ENCODE data around the gene PPM1N. TPM values are rescaled to one million over a fixed set of nuclear protein-coding genes. Genes with fewer than 3 reads are reported as not detected.

The PPM1N gene
- total RNA-seq, 1 donor from 2014 or later, result 0.19 TPM

- H3K36me3 ChIP-seq, result no peaks in the 10 kb centered on the region
- intact Hi-C loops (cut with micrococcal nuclease), result no loop called here
- H3K27ac ChIP-seq (replicated peaks), result no peak overlapping the region
- H3K4me3 ChIP-seq, result no peak overlapping the region
- H3K9me3 ChIP-seq (replicated peaks), result no peaks in the 10 kb centered on the region
- peaks cover 33% of the 10 kb centered on the region for H3K4me1 ChIP-seq
- DNase-seq, result no peak
- TF ChIP-seq, protein P1, sequence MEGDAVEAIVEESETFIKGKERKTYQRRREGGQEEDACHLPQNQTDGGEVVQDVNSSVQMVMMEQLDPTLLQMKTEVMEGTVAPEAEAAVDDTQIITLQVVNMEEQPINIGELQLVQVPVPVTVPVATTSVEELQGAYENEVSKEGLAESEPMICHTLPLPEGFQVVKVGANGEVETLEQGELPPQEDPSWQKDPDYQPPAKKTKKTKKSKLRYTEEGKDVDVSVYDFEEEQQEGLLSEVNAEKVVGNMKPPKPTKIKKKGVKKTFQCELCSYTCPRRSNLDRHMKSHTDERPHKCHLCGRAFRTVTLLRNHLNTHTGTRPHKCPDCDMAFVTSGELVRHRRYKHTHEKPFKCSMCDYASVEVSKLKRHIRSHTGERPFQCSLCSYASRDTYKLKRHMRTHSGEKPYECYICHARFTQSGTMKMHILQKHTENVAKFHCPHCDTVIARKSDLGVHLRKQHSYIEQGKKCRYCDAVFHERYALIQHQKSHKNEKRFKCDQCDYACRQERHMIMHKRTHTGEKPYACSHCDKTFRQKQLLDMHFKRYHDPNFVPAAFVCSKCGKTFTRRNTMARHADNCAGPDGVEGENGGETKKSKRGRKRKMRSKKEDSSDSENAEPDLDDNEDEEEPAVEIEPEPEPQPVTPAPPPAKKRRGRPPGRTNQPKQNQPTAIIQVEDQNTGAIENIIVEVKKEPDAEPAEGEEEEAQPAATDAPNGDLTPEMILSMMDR (IDR thresholded peaks at IDR 0.05; ENCODE audit: borderline replicate concordance), result no peak
- peaks cover 31% of the 10 kb centered on the region for H3K27me3 ChIP-seq (ENCODE audit: low read depth)
Measured at GRCh38 chr19:45474606-45475521, 23.4 kb upstream of the PPM1N start.

- intact Hi-C loops (cut with micrococcal nuclease), result no loop called here
- Histone ChIP-seq H3K36me3 (no peaks in the 10 kb centered on the region), H3K9me3 (replicated peaks) (no peaks in the 10 kb centered on the region), H3K27ac (replicated peaks) (no peak overlapping the region), H3K4me1 (peaks cover 27% of the 10 kb centered on the region), H3K4me3 (no peak overlapping the region), H3K27me3 (ENCODE audit: low read depth) (peaks cover 31% of the 10 kb centered on the region)
- TF ChIP-seq, protein P1 (IDR thresholded peaks at IDR 0.05; ENCODE audit: borderline replicate concordance), result no peak
- DNase-seq, result no peak
Measured at GRCh38 chr19:45475537-45476291, 22.5 kb upstream of the PPM1N start.

DNA sequence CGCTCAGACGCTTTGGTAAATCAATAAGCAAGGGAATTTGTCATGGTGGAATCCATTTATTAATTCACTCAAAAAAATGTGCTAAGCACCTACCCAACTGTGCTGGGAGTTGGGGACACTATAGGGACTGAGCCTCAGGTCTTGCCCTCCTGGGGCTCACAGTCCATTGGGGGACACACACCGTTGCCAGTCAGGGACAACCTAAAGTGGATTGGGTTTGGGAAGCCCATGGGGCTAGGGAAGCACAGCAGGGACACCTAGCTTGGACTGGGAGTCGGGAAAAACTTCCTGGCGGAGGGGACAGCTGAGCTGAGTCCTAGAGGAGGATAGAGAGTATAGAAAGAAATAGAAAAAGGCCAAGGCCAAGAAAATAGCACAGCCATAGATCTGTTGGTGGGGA lies 21.9 kb upstream of the PPM1N start:
- Histone ChIP-seq H3K9me3 (replicated peaks) (no peaks in the 10 kb centered on the region), H3K27me3 (ENCODE audit: low read depth) (peaks cover 31% of the 10 kb centered on the region), H3K4me1 (peaks cover 27% of the 10 kb centered on the region), H3K36me3 (no peaks in the 10 kb centered on the region), H3K4me3 (no peak overlapping the region), H3K27ac (replicated peaks) (no peak overlapping the region)
- DNase-seq, result no peak
- intact Hi-C loops (cut with micrococcal nuclease), result no loop called here
- TF ChIP-seq, protein P1 (IDR thresholded peaks at IDR 0.05; ENCODE audit: borderline replicate concordance), result no peak

GRCh38 chr19:45477186-45477585 lies 21.1 kb upstream of the PPM1N start:
- TF ChIP-seq, protein P1 (IDR thresholded peaks at IDR 0.05; ENCODE audit: borderline replicate concordance), result no peak
- H3K4me3 ChIP-seq, result no peak overlapping the region
- H3K36me3 ChIP-seq, result no peaks in the 10 kb centered on the region
- H3K9me3 ChIP-seq (replicated peaks), result no peaks in the 10 kb centered on the region
- intact Hi-C loops (cut with micrococcal nuclease), result no loop called here
- H3K27me3 ChIP-seq (ENCODE audit: low read depth), result peaks cover 23% of the 10 kb centered on the region
- no peak overlapping the region for H3K27ac ChIP-seq (replicated peaks)
- H3K4me1 ChIP-seq, result peaks cover 21% of the 10 kb centered on the region
- no peak for DNase-seq

DNA sequence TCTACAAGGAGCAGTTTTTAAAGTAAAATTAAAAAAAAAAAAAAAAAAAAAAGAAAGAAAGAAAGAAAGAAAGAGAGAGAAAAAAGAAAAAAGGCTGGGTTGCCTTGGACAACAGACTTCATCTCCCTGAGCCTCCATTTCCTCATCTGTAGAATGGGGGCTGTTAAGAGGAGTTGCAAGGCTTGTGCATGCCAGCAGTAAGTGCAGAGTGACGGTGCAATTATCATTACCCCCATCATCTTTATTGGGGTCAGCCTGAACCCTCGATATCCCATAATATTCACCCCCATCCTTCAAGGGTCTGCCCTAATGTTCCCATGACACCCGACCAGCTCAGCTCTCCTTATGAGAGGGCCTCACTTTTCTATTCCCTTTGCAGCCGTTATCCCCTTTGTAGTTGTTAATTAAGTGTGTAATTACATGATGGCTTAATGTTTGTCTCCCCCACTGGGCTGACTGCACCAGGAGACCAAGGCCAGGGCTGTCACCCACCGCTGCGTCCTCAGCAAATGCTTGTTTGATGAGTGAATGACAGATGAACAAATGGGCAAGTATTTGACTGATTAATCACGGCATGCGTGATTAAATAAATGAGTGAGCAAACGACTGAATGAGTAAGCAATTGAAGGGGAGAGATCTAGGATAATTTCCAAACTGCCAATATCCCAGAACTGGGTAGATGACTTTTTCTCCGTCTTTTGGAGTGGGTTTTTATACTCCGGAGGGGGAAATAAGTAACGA lies 20.4 kb upstream of the PPM1N start:
- no peaks in the 10 kb centered on the region for H3K36me3 ChIP-seq
- DNase-seq, result no peak
- H3K9me3 ChIP-seq (replicated peaks), result no peaks in the 10 kb centered on the region
- peak overlapping the region; percentile 70 for H3K4me3 ChIP-seq
- H3K4me1 ChIP-seq, result peaks cover 14% of the 10 kb centered on the region
- intact Hi-C loops (cut with micrococcal nuclease), result loop anchor here (1.0 kb wide), 1 partner anchor 39 kb away; no protein-coding TSS in a partner anchor
- peak overlapping the region; percentile 98 for H3K27ac ChIP-seq (replicated peaks)
- H3K27me3 ChIP-seq (ENCODE audit: low read depth), result peaks cover 16% of the 10 kb centered on the region
- TF ChIP-seq, protein P1 (IDR thresholded peaks at IDR 0.05; ENCODE audit: borderline replicate concordance), result no peak

All from left ventricle myocardium inferior (tissue), 1 donor.